Activated naive CD4-positive, alpha-beta T cell treated with anti-CD3 and anti-CD28 coated beads for 36 hours (primary cell): Measurements from ENCODE around the gene TBL1XR1. TPM values are rescaled to one million over a fixed set of nuclear protein-coding genes. Genes with fewer than 3 reads are reported as not detected.
A peak's percentile ranks its signal among the peaks of the same experiment; 100 is the strongest.

ENCODE experiments used
- CTCF ChIA-PET: fragments of 350-600 bp; sonication (Branson Sonifier 250); formaldehyde crosslinking; loops from one replicate; lab custom pipeline; 2021; ENCODE audit warnings: antibody characterized with exemption; lab: Charles Lee
- DNase-seq: peaks from one replicate; pipeline ENCODE4 v3.0.0-alpha.2; 2020
- H3K27ac Mint-ChIP-seq: one replicate; pipeline ENCODE4 v1.8.0; 2021; ENCODE audit warnings: mild to moderate bottlenecking, mixed read lengths
- H3K27me3 Mint-ChIP-seq: one replicate; pipeline ENCODE4 v1.8.0; 2021; ENCODE audit warnings: low read depth, mixed read lengths
- H3K36me3 Mint-ChIP-seq: one replicate; pipeline ENCODE4 v1.8.0; 2021; ENCODE audit warnings: low read depth, mixed read lengths
- H3K4me1 Mint-ChIP-seq: one replicate; pipeline ENCODE4 v1.8.0; 2021; ENCODE audit warnings: low read depth, mixed read lengths
- H3K4me3 Mint-ChIP-seq: one replicate; pipeline ENCODE4 v1.8.0; 2021; ENCODE audit warnings: mild to moderate bottlenecking, moderate library complexity, mixed read lengths
- H3K9me3 Mint-ChIP-seq: one replicate; pipeline ENCODE4 v1.8.0; 2021; ENCODE audit warnings: mixed read lengths
- intact Hi-C: fragments of 100-400 bp; cut with micrococcal nuclease; formaldehyde crosslinking; loops from one replicate; pipeline ENCODE4 v1.15.1; 2023
- total RNA-seq, 2 experiments: library from RNA; stranded (reverse); gene quantifications; one replicate each; pipeline ENCODE4 v1.2.3, GENCODE V29; 2021

The TBL1XR1 gene
- total RNA-seq, 2 experiments from 2014 or later = 149 to 162 TPM

DNA sequence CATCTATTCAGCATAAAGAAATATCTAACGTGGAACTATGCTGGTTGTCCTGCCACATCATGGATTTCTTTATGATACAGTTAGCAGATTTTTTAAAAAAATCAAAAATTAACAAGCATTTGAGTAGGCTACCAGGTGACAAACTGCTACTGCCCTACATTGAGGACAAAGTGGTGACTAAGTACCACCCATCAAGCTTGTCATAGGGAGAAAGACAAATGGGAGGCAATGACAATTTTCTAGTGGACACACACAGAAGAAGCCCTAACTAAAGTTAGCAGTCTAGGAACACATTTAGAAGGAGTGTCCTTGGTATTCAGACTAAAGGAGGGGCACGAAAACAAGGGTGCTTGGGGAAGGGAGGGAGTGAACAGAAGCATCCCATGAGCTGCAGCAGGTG lies 131.2 kb downstream of the TBL1XR1 start:
- Mint-ChIP-seq H3K27me3 (no peaks in the 10 kb centered on the region), H3K4me3 (no peak overlapping the region), H3K9me3 (no peaks in the 10 kb centered on the region), H3K4me1 (peaks cover 71% of the 10 kb centered on the region), H3K27ac (peak overlapping the region; percentile 2), H3K36me3 (peaks cover 16% of the 10 kb centered on the region)
- intact Hi-C loops = no loop called here
- CTCF ChIA-PET = no interaction called here
- DNase-seq = no peak

- peaks cover 16% of the 10 kb centered on the region for H3K36me3 Mint-ChIP-seq
- H3K4me1 Mint-ChIP-seq = peaks cover 70% of the 10 kb centered on the region
- no peak overlapping the region for H3K4me3 Mint-ChIP-seq
- H3K9me3 Mint-ChIP-seq = no peaks in the 10 kb centered on the region
- intact Hi-C loops = no loop called here
- H3K27ac Mint-ChIP-seq = no peak overlapping the region
- CTCF ChIA-PET = no interaction called here
- no peaks in the 10 kb centered on the region for H3K27me3 Mint-ChIP-seq
- DNase-seq = no peak
Measured at GRCh38 chr3:177065285-177066033, 131.8 kb downstream of the TBL1XR1 start.

DNA sequence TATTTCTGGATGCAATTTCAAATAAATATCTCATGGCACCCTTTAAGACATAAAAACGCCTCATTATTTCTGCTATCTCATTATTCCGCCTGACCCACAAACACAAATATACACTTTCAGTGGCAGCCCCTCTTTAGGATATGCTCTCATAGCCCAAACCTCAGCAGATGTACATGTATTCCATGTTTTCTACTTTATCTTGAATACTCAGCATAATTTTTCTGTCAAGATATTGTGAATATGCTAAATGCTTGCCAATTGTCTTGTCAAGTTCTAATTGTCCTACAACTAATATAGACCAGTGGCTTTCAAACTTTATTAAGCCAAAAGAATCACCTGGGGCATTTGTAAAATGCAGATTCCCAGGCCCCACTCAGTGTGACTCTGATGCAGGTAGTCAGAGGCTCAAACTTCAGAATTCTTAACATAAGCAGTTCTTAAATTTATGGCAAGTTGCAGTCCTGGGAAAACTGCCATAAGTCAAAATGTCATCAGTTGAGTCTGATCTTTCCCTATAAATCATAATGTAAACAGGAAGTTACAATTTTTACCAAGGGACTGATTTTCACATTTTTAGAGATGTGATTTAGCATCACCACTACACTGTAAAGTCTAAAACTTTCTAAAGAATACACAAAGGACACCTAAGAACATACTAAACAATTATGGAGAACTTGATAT lies 135.1 kb downstream of the TBL1XR1 start:
- CTCF ChIA-PET = no interaction called here
- peaks cover 23% of the 10 kb centered on the region for H3K36me3 Mint-ChIP-seq
- H3K9me3 Mint-ChIP-seq = no peaks in the 10 kb centered on the region
- H3K4me1 Mint-ChIP-seq = peaks cover 49% of the 10 kb centered on the region
- H3K27me3 Mint-ChIP-seq = no peaks in the 10 kb centered on the region
- no peak for DNase-seq
- intact Hi-C loops = no loop called here
- H3K27ac Mint-ChIP-seq = no peak overlapping the region
- H3K4me3 Mint-ChIP-seq = no peak overlapping the region

DNA sequence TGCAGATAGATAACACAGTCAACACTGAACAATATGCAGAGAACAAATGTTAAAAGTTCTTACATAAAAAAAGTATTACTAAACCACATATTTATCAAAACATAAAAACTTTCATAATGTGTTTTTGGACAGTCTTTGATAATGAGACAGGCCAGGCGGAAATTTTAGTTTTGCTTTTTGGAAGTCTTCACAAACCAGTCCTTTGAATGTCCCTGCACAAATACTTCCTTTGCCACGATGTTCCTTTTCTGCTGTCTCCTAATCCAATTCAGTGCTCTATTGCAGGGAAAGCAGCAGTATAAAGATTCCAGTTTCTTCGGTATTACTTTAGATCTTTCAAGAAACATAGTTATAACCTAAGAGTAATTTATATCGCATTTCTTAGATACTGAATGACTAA lies 135.9 kb downstream of the TBL1XR1 start:
- Mint-ChIP-seq H3K4me1 (peaks cover 42% of the 10 kb centered on the region), H3K9me3 (no peaks in the 10 kb centered on the region), H3K27me3 (no peaks in the 10 kb centered on the region), H3K27ac (no peak overlapping the region), H3K4me3 (no peak overlapping the region), H3K36me3 (peaks cover 22% of the 10 kb centered on the region)
- no peak for DNase-seq
- intact Hi-C loops = no loop called here
- CTCF ChIA-PET = no interaction called here

DNA sequence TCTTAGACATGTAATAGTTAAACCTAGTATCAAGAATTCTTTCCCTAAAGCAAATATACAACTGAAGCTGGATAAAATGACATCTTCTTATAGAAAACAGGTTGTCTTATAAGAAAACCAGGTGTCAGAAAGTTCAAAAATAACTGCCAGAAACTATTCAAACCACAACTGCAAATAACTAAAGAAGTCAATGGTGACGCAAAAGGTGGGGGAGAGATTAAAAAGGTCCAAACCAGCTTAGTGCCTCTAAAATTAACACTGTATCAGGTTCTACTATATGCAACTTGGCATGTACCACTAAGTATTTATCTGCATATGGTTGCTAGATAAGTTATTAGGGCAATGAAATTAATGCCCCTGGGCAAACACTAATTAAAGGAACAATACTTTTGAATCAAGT lies 136.8 kb downstream of the TBL1XR1 start:
- Mint-ChIP-seq H3K27me3 (no peaks in the 10 kb centered on the region), H3K4me3 (no peak overlapping the region), H3K27ac (no peak overlapping the region), H3K36me3 (peaks cover 21% of the 10 kb centered on the region), H3K4me1 (peaks cover 43% of the 10 kb centered on the region), H3K9me3 (no peaks in the 10 kb centered on the region)
- intact Hi-C loops = no loop called here
- no peak for DNase-seq
- CTCF ChIA-PET = interaction anchor here (0.9 kb wide), 1 partner anchor 30 kb away, joined by 3 read pairs; no protein-coding TSS in a partner anchor

DNA sequence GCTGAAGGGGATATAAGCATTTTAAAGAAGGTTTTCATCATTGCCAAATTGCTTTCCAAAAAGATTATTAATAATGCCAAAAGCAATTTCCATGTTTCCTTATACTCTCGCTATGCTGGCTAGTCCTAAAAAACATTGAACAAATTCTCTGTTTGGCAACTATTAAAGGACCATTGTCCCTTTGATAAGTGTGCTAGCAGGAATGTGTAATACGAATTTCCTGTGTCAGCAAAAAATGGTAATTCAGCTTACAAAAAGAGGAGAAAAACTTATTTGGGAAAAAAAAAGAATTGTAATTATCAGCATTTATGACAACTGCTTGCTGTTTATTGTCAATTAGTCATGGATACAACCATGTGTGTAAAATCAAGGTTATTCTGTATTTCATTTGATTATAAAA lies 138.6 kb downstream of the TBL1XR1 start:
- H3K4me3 Mint-ChIP-seq = no peak overlapping the region
- H3K4me1 Mint-ChIP-seq = peaks cover 40% of the 10 kb centered on the region
- H3K27ac Mint-ChIP-seq = no peak overlapping the region
- H3K9me3 Mint-ChIP-seq = no peaks in the 10 kb centered on the region
- CTCF ChIA-PET = interaction anchor here (0.6 kb wide), 1 partner anchor 1115 kb away, joined by 5 read pairs; no protein-coding TSS in a partner anchor
- DNase-seq = no peak
- no peaks in the 10 kb centered on the region for H3K27me3 Mint-ChIP-seq
- intact Hi-C loops = loop anchor here (2.0 to 10.0 kb wide), 4 partner anchors 52 to 944 kb away; no protein-coding TSS in a partner anchor
- peaks cover 17% of the 10 kb centered on the region for H3K36me3 Mint-ChIP-seq

- DNase-seq = peak; percentile 84
- intact Hi-C loops = loop anchor here (1.0 to 10.0 kb wide), 9 partner anchors 53 to 945 kb away; no protein-coding TSS in a partner anchor
- peaks cover 18% of the 10 kb centered on the region for H3K36me3 Mint-ChIP-seq
- CTCF ChIA-PET = interaction anchor here (0.7 kb wide), 1 partner anchor 140 kb away, joined by 3 read pairs; no protein-coding TSS in a partner anchor
- no peak overlapping the region for H3K4me3 Mint-ChIP-seq
- H3K27me3 Mint-ChIP-seq = no peaks in the 10 kb centered on the region
- peaks cover 32% of the 10 kb centered on the region for H3K4me1 Mint-ChIP-seq
- no peaks in the 10 kb centered on the region for H3K9me3 Mint-ChIP-seq
- no peak overlapping the region for H3K27ac Mint-ChIP-seq
Measured at GRCh38 chr3:177057768-177058167, 139.5 kb downstream of the TBL1XR1 start.

- DNase-seq = no peak
- no peaks in the 10 kb centered on the region for H3K27me3 Mint-ChIP-seq
- peaks cover 27% of the 10 kb centered on the region for H3K4me1 Mint-ChIP-seq
- intact Hi-C loops = loop anchor here (1.0 to 10.0 kb wide), 7 partner anchors 138 to 945 kb away; no protein-coding TSS in a partner anchor
- no peak overlapping the region for H3K4me3 Mint-ChIP-seq
- CTCF ChIA-PET = no interaction called here
- H3K9me3 Mint-ChIP-seq = no peaks in the 10 kb centered on the region
- no peak overlapping the region for H3K27ac Mint-ChIP-seq
- H3K36me3 Mint-ChIP-seq = peaks cover 15% of the 10 kb centered on the region
Measured at GRCh38 chr3:177056927-177057326, 140.4 kb downstream of the TBL1XR1 start.

DNA sequence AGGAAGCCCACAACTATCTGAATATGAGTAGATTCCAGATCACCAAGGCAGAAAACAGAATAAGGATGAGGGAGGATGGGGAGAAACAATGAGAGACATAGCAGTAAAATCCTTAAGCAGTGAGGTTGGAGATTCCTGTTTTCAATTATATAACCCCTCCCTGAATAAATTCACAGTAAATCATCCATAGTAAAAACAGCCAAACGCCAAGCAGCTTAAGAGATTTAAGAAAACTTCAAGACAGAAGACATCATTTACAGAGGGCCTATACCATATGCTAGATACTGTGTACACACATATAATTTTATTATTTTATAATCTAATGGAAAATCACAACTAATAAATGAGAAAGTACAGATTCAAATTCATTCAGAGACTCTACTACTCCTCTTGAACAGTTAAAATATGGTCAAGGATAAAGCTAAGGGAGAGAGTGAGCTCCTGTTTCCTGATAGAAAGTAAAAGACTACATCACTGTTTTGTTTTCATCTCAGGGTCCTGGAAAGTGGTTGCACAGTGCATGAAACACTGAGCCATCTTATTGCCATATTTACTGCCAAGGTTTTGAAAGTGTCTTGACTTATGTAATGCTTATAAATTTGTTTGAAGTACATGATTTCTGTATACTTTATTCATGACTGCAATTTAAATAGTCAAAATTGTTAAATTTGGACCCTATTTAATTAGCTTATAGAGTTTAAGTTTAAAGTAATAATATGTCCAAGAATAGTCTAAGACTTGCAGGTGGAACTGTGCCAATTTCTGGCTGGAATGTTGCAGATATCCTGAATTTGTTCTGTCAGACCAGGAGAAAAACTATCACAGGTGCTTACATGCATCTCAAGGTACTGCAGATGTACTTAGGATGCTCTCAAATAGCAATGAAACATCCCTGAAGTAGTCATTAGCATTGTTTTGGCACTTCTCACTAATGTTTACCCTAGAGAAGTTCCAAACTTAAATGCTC lies 141.4 kb downstream of the TBL1XR1 start:
- intact Hi-C loops = loop anchor here (2.0 to 10.0 kb wide), 3 partner anchors 263 to 946 kb away; no protein-coding TSS in a partner anchor
- H3K4me3 Mint-ChIP-seq = no peak overlapping the region
- no peak for DNase-seq
- no peaks in the 10 kb centered on the region for H3K27me3 Mint-ChIP-seq
- no peaks in the 10 kb centered on the region for H3K9me3 Mint-ChIP-seq
- CTCF ChIA-PET = no interaction called here
- H3K36me3 Mint-ChIP-seq = peaks cover 9% of the 10 kb centered on the region
- H3K27ac Mint-ChIP-seq = no peak overlapping the region
- H3K4me1 Mint-ChIP-seq = peaks cover 26% of the 10 kb centered on the region

- CTCF ChIA-PET = interaction anchor here (0.6 to 3.0 kb wide), 3 partner anchors 17 to 377 kb away, joined by 3 to 6 read pairs (median 3); no protein-coding TSS in a partner anchor
- no peaks in the 10 kb centered on the region for H3K9me3 Mint-ChIP-seq
- H3K27ac Mint-ChIP-seq = no peak overlapping the region
- H3K4me1 Mint-ChIP-seq = peaks cover 17% of the 10 kb centered on the region
- H3K4me3 Mint-ChIP-seq = no peak overlapping the region
- H3K36me3 Mint-ChIP-seq = peaks cover 12% of the 10 kb centered on the region
- H3K27me3 Mint-ChIP-seq = no peaks in the 10 kb centered on the region
- no peak for DNase-seq
- intact Hi-C loops = loop anchor here (5.0 to 10.0 kb wide), 2 partner anchors 542 to 1274 kb away; no protein-coding TSS in a partner anchor
Measured at GRCh38 chr3:177053107-177053506, 144.2 kb downstream of the TBL1XR1 start.

GRCh38 chr3:177051411-177051810 lies 145.9 kb downstream of the TBL1XR1 start:
- Mint-ChIP-seq H3K27ac (no peak overlapping the region), H3K4me3 (no peak overlapping the region), H3K4me1 (peaks cover 17% of the 10 kb centered on the region), H3K36me3 (peaks cover 21% of the 10 kb centered on the region), H3K9me3 (no peaks in the 10 kb centered on the region), H3K27me3 (no peaks in the 10 kb centered on the region)
- no peak for DNase-seq
- CTCF ChIA-PET = interaction anchor here (0.7 to 3.0 kb wide), 13 partner anchors 12 to 727 kb away, joined by 3 to 6 read pairs (median 3); no protein-coding TSS in a partner anchor
- intact Hi-C loops = loop anchor here (2.0 to 10.0 kb wide), 4 partner anchors 327 to 1276 kb away; no protein-coding TSS in a partner anchor
